GM10847 (cell line): ENCODE data around the gene OR5L2.

Experiments used
- POLR2A ChIP-seq: IDR thresholded peaks from 2 replicates; pipeline ENCODE4 v1.6.1; 2011; ENCODE audit not compliant: insufficient read length; ENCODE audit errors: extremely low read depth

Gene OR5L2

DNA sequence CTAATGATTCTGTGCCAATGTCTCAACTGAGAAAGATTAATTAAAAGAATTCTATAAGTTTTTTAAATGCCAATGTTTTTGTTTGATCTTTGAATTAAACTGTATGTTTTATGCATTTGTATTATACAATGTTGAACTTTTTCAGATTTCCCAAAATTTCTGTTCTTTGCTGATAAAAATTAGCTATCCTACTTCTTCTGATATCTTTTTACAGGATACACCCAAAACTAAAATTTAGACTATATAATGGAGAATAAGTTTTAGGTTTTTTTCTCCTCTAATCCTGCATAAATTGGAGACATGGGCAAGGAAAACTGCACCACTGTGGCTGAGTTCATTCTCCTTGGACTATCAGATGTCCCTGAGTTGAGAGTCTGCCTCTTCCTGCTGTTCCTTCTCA is at the start of gene OR5L2:
OR5L2 (plus strand) TSS at position 301 of the 400 bp plus-strand sequence; CDS start at position 301, 0 bp downstream.
- no peak for TF ChIP-seq POLR2A

DNA sequence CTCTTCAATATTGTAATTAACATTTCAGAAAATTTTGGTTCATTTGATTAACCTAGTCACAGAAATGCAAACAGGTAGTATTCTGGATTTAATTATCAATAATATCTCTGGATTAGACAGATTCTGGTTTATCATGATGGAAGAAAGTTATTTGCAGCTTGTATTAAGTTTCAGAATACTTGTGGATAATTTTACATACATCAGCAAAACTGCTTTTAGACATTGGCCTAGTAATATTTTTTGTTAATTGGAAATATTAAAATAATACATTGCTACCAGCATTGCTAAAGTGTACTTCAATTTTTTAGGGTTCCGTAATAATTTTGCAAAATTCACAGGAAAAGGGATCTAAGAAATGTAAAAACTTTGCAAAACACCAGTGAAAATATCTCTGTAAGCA is 35.4 kb upstream of the OR5L2 start:
- no peak for TF ChIP-seq POLR2A

DNA sequence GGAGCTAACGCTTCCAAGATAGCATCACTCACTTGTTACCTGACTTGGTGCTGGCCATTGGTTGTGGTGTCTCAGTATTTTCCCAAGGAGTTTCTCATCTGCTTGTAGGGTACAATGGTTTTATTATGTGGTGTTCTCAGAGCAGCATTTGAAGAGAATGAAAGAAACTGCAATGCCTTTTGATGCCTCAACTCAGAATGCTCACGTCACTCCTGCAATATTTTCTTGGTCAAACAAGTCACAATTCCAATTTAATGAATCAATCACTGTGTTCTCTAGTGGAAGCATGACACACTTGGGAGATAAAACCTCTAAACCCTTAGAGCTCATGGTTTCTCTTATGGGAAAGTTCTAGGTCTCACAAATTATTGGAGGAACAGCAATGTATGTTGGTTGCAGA is 33.7 kb upstream of the OR5L2 start:
- TF ChIP-seq POLR2A, result no peak

DNA sequence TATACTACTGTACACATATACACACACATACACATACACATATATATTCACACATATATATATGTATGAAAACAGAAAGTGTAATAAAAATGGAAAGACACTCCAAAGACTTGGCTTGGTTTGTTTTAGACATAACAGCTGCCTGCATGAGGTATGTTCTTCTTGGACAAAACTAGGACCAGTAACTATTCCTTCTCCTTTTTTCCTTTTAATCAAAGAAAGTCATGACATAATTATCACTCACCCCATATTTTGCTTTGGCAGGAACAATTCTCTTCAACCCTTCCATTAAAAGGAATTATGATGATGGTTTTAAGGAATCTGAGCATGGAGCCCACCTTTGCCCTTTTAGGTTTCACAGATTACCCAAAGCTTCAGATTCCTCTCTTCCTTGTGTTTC is 31.8 kb upstream of the OR5L2 start, which contains the start of gene OR5D14:
OR5D14 (plus strand) TSS at position 301 of the 400 bp plus-strand sequence; CDS start at position 301, 0 bp downstream.
- no peak for TF ChIP-seq POLR2A

DNA sequence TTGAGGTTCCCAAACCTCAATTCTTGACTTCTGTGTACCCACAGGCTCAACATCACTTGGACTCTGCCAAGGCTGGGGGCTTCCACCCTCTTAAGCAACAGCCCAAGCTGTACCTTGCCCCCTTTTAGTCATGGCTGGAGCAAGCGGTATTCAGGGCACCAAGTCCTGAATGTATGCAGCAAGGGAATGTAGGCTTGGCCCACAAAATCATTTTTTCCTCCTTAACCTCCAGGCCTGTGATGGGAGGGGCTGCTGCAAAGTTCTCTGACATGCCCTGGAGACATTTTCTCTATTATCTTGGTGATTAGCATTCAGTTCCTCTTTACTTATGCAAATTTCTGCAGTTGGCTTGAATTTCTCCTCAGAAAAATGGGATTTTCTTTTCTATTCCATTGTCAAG is 20.8 kb upstream of the OR5L2 start:
- no peak for TF ChIP-seq POLR2A

DNA sequence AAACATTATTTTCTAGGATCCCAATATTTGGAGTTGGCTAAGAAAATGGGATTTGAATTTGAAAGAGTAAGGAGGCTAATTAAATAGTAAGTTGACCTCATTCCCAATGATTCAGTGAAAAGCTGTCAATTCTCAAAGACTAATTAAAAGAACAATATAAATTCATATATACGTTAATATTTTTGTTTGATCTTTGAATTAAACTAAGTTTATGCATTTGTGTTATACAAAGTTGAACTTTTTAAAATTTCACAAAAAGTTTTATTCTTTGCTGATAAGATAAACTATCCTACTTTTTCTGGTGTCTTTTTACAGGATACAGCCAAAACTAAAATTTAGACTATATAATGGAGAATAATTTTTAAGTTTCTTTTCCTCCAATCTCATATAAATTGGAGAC is 16.0 kb upstream of the OR5L2 start, which contains the start of gene OR5L1:
OR5L1 (plus strand) TSS at position 301 of the 400 bp plus-strand sequence. CDS start 100 bp downstream, outside the sequence.
- no peak for TF ChIP-seq POLR2A

DNA sequence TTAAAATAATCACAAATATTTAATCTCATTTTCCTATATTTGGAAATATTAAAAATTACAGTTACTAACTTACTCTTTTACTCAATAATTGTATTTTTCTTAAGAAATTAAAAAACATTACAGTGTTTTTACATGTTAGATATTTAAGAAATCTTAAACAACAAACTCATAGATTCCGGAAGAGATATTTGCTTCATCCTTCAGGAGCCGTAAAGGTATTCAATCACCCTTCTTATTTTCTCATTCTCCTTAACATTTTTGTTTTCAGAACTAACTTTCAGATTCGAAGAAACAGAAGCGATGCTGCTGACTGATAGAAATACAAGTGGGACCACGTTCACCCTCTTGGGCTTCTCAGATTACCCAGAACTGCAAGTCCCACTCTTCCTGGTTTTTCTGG is 7.7 kb upstream of the OR5L2 start, which contains the start of gene OR5D18:
OR5D18 (plus strand) TSS at position 301 of the 400 bp plus-strand sequence; CDS start at position 301, 0 bp downstream.
- no peak for TF ChIP-seq POLR2A

DNA sequence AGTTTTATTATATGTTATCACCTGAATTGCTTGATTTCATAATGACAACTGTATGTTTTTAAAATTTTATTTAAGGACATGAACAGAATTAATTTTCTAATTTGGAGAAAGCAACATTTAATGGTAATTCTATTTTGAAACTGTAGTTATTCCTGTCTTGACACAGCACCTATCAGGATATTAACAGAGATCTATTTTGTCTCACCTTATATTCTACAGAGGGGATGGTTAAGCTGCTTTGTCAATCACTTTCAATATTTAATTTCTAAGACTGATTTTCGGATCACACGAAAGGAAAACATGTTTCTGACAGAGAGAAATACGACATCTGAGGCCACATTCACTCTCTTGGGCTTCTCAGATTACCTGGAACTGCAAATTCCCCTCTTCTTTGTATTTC is 11.4 kb downstream of the OR5L2 start, which contains the start of gene OR5D16:
OR5D16 (plus strand) TSS at position 301 of the 400 bp plus-strand sequence; CDS start at position 301, 0 bp downstream.
- TF ChIP-seq POLR2A, result no peak

DNA sequence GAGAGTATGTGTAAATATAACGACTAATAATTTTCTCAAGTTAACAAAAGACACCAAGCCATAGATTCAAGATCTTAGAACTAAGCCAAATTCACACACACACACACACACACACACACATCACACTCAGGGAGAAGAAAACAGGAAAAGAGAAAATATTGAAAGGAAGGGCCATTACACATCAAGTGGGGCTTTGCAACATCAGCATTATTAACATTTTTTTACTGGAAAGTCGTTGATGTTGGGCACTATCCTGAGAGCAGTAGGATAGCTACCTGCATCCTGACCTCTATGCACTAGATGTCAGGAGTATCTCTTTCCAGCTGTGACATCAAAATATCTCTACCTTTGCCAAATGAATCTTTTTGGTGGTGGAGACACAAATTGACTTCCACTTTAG is 20.4 kb downstream of the OR5L2 start:
- no peak for TF ChIP-seq POLR2A

DNA sequence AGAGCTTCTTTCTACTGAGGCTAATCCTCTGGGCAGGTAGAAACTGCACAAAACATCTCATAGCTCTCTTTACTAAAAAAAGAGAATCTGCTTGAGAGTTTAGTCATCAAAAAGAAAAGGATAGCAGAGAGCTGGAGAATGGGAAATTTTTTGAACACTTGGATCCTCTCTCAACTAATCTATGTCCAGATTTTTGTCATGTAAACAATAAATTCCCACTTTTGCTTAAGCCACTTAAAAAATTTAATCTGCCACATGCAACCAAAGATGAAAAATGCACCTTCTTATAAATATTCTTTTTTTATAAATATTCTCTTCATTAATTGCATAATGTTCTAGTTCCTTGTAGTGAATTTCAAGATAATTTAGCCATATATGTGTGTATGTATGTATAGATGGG is 22.0 kb downstream of the OR5L2 start:
- no peak for TF ChIP-seq POLR2A

DNA sequence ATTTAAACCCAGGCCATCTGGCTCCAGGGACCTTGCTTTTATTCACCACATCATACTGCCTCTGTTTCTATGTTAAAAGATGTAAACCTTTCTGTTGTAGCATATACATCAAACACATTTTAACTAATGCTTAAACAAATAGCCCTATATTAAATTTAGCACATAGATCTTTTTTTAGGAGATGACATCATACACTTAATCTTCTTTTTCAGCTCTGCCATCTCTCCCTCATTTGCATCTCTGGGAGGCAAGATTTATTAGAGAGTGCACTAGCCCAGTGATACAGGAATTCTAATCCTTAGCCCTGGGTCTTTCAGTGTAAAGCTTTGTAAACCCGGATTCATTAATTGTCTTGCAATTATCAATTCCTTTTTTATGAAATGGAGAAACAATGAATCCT is 25.1 kb downstream of the OR5L2 start:
- TF ChIP-seq POLR2A, result no peak

DNA sequence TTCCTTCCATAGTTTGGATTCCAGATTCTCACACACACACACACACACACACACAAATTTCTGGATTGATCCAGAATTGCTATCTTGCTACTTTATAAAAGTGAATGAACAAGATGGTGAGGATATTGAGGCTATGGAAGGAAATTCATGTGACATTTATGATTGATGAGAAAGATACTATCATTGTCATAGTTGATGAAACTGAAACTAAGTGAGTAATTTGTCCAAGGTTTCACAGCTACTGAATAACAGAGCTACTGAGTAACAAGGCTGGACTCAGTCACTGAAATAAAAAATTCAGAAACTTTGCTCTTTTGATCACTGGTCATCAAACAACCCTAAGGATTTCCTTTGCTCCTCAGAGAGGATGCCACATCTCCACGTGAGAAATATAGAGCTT is 27.7 kb downstream of the OR5L2 start:
- no peak for TF ChIP-seq POLR2A
